Tibial nerve (tissue), 3 donors: ENCODE measurements around the gene DCDC2C.

Source experiments
- POLR2A ChIP-seq, 2 donors: fragments of 450-650 bp; IDR thresholded peaks; one replicate each; pipeline ENCODE4 v1.6.1; 2017; ENCODE audit warnings: antibody characterized with exemption in 2 of 2, mild to moderate bottlenecking in 2 of 2, moderate library complexity in 2 of 2
- TF ChIP-seq, protein P1 (sequence below), 5 experiments: fragments of 200-600 bp in 3 of 5; fragments of 450-650 bp in 2 of 5; sonication (generic) in 3 of 5; IDR thresholded peaks; one replicate each; pipeline ENCODE4 v1.5.1; 2016 to 2019; ENCODE audit warnings: antibody characterized with exemption in 5 of 5, mild to moderate bottlenecking in 3 of 5, moderate library complexity in 2 of 5

DNA sequence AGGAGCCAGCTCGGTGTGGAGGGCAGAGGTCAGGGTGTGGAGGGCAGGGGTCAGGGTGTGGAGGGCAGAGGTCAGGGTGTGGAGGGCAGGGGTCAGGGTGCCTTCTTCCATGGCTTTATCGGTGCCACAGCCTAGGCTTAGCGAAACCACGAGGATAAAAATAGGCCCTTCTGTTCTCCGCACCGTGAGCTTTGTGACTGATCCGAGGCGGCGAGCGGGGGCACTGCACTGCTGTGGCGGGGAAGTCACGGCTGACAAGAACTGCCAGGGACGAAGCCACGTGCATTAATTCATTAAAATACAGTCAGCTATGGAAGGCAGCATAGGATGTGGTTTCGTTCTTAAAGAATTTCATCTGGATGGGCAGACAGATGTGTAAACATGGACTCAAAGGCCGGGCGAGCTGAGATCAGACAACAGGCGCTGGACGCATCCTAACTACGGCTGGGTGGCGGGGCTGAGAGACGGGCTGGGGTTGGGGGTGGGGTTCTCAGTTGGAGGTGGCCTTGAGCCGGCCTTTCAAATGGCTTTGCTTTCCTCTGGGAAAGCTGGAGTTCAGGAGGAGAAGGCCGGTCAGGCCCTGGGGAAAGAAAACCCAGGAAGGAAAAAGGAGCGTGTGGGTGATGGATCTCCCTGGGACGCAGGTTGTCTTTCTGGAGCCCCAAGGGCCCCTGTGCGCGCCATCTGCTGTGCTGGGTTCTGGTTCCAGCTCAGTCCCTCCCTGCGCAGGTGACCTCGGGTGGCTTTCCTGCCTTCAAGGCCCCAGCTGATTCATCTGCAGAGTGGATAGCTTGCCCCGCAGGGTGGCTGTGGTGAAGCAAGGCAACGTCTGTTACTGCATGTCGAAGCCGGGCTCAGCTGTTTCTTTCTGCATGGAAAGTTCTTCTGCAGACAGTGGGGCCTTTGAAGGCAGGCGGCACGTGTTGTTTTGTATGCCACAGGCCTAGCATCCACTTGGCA is 46.3 kb upstream of the DCDC2C start:
- TF ChIP-seq POLR2A (IDR thresholded peaks at IDR 0.05): no peak
- TF ChIP-seq, protein P1, sequence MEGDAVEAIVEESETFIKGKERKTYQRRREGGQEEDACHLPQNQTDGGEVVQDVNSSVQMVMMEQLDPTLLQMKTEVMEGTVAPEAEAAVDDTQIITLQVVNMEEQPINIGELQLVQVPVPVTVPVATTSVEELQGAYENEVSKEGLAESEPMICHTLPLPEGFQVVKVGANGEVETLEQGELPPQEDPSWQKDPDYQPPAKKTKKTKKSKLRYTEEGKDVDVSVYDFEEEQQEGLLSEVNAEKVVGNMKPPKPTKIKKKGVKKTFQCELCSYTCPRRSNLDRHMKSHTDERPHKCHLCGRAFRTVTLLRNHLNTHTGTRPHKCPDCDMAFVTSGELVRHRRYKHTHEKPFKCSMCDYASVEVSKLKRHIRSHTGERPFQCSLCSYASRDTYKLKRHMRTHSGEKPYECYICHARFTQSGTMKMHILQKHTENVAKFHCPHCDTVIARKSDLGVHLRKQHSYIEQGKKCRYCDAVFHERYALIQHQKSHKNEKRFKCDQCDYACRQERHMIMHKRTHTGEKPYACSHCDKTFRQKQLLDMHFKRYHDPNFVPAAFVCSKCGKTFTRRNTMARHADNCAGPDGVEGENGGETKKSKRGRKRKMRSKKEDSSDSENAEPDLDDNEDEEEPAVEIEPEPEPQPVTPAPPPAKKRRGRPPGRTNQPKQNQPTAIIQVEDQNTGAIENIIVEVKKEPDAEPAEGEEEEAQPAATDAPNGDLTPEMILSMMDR (IDR thresholded peaks at IDR 0.05): no peak
